Colon (tissue), 2 donors: Measurements from ENCODE around the gene GRIA4.

Experiments
- FAIRE-seq: peaks from 2 replicates; lab custom pipeline; 2012; peaks lifted over from hg19 to GRCh38; lab: Jason Lieb, UNC
- donor health status: control.
- donor health status: control.

The GRIA4 gene

GRCh38 chr11:105789579-105790420 lies 179.9 kb downstream of the GRIA4 start:
- no peak for FAIRE-seq

- FAIRE-seq, result no peak
These were observed 181.0 kb downstream of the GRIA4 start for GRCh38 chr11:105790840-105791239.

DNA sequence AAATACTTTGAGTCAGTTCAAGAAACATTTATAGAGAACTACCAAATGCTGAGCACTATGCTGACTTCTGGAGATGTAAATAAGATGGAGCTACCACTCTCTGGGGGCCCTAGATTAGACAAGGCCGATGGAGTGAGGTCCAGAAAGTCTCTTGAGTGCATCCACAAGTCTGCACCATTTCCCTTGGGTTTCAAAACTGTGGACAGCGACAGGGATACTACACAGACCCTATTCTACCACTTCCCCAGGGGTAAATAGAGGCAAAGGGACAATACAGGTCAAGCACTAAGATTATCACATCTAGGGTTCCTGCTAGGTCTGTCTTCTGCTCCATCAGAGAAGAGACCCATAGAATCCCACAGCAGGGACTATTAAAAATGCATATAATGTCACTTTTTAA lies 183.2 kb downstream of the GRIA4 start:
- FAIRE-seq, result no peak

- FAIRE-seq, result no peak
These were observed 189.4 kb downstream of the GRIA4 start for GRCh38 chr11:105799263-105799662.

DNA sequence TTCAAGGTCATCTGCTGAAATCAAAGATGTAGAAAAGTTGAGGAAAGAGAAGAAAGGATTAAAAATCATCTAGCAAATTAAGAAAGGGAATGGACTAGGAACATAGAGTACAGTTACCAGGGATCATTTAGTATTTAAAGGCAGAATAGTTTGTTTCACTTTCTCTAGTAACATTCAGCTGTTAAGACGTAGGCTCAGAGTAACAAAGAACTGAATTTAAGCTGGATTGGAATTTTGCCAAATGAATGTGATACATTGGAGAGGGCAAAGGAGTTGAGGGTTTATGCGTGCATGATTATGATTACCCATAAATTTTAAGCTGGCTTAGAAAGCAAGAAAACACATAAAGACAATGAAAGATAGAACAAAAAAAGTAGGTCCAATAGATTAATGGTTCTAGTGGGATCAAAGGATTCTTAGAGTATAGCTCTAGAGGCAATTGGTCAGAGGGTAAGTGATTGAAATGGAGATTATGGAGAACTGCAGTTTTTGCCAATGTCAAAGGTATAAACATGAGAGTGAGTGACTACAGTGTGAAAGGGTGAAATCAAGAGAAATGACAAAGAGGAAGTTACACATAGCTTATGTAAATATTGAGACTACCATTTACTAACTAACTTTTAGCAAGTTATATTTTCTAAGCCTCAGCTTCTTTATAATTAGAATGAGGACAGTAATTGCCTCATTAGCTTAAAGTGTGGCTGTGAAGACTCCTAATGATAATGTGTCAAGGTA lies 190.0 kb downstream of the GRIA4 start:
- FAIRE-seq, result no peak

DNA sequence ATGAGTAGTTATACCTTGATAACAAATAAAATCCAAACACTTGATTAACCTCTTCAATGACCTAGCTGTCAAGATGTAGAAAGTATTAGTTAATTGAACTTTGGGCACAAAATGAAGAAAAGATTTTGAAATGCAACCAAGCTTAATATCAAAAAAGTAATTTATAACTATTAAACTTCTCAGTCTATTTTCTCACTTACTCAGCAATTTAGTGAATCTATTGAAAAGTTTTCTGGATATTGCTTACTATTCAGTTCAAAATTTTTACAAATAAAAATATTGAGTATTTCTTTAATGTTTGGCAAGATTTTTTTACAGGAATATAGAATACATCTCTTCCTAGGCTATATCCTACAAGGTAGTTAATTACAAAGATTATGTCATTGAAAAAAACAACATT lies 192.5 kb downstream of the GRIA4 start:
- FAIRE-seq, result no peak

GRCh38 chr11:105811242-105811641 lies 201.4 kb downstream of the GRIA4 start:
- no peak for FAIRE-seq

- FAIRE-seq, result no peak
These were observed 211.5 kb downstream of the GRIA4 start for GRCh38 chr11:105821372-105821771.

GRCh38 chr11:105821781-105822180 lies 211.9 kb downstream of the GRIA4 start:
- no peak for FAIRE-seq

DNA sequence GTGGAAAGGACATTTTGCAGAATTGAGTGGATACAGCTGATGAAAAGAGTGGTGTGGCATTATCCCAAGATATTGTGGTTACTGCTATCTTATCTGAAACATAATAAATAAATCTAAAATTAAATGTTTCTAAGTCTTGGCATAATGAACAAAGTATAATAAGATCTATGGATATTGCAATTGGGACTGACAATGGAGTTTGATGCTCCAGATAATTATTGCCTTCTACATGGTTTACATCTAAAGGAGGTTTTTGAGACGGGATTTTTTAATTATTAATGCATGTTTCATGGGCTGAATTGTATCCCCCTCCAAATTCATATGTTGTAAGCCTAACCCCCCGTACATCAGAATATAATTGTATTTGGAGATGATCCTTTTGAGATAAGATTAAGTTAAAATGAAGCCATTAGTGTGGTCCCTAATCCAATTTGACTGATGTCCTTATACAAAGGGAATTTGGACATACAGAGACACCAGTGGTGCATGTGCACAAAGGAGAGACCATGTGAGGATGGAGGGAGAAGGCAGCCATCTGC lies 213.7 kb downstream of the GRIA4 start:
- no peak for FAIRE-seq

DNA sequence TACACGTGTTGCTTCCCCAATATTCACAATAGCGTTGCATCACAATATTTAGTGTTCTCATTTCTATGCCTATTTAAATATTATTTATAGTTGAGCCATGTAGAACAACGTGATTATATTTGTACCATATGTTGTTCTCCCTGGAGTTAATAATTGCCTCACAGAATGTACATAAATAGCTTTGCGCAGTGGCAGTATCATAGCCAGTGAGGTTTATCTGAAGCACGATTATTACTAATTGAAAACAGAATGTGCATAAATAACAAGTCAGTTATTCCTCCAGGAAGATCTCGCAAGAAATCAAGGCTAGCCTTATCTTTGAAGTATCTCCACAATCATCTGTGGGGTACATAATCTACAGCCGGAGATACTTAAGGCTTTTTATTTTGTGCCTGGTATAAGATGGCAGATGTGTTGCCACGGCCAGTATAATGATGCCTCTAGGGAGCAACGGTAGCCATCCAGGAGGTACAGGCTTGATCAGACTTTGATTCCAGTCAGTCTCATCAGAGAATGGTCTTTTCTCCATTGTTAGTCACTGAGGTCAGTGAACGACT lies 214.7 kb downstream of the GRIA4 start:
- FAIRE-seq, result no peak

DNA sequence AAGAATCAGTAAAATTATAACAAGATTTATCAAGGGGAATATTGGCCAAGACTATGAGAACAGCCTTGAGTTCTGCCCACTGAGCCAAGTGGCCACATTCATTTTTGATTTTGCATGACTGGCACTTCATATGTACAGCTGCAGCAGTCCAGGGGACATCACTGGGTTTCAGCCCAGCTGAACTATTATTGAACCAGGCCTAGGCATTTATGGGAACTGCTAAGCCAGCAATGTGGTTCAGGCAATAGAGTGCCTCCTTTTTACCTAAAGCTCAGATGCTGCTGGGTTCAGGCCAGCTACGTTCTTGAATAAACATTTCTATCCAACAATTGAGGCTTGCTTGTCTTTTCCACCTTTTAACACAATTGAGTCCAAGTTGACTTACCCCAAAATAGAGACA lies 215.3 kb downstream of the GRIA4 start:
- no peak for FAIRE-seq

GRCh38 chr11:105827906-105828305 lies 218.0 kb downstream of the GRIA4 start:
- no peak for FAIRE-seq

DNA sequence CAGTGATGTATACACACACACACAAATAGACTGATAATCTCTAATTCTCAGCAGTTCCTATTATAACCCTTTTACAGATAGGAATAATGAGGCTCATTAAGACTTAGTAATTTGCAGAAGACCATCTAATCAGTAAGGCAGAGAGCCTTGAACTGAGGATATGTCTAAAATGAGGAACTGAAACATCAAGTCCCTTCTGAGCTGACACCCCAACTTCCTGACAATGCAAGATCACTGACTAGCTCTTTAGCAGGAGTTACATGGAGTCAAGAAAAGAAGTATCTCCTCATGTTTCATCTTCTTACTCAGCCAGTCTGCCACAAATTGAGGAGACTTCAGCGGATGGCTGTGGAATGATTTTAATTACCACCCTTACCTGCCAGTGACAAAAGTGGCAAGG lies 219.2 kb downstream of the GRIA4 start:
- no peak for FAIRE-seq

- FAIRE-seq, result no peak
These were observed 224.6 kb downstream of the GRIA4 start for GRCh38 chr11:105834461-105834860.

- no peak for FAIRE-seq
These were observed 229.0 kb downstream of the GRIA4 start for GRCh38 chr11:105838668-105839384.

- no peak for FAIRE-seq
These were observed 230.5 kb downstream of the GRIA4 start for GRCh38 chr11:105840391-105840790.

DNA sequence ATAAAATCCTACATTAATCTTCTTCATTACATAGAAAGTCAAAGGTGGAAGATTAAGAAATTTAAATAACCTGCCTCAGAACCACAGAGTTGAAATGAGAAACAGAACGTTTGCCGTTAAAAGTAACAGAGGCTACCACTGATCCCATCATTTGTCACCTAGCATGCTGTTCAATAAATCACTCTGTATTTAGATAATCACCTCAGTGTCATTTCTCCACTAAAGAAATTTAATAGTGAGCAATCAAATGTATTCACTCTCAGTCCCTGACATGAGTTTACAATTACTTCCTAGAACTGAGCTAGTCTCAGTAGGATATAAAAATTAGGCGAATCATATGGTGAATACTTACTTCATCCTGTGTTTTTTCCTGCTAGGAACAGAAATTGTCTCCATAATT lies 242.5 kb downstream of the GRIA4 start:
- no peak for FAIRE-seq

- no peak for FAIRE-seq
These were observed 244.4 kb downstream of the GRIA4 start for GRCh38 chr11:105854269-105854668.

DNA sequence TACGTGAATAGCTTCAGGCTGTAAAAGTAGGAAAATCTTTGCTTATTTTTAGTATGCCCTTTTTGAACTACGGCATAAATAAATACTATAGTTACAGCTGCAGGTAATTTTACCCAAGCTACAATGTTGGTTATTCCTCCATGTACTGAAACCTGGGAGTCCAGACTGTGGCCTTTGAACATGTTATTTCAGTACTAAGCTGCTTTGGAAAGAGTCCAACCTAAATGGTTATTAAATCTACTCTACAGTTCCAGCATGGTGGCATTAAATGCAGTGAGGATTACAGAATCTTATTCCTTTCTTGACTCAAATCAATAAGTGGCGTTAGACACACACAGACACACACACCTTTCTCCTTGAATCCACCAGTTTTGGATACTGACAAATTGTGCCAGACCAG lies 247.1 kb downstream of the GRIA4 start:
- no peak for FAIRE-seq

GRCh38 chr11:105857728-105858127 lies 247.9 kb downstream of the GRIA4 start:
- no peak for FAIRE-seq

DNA sequence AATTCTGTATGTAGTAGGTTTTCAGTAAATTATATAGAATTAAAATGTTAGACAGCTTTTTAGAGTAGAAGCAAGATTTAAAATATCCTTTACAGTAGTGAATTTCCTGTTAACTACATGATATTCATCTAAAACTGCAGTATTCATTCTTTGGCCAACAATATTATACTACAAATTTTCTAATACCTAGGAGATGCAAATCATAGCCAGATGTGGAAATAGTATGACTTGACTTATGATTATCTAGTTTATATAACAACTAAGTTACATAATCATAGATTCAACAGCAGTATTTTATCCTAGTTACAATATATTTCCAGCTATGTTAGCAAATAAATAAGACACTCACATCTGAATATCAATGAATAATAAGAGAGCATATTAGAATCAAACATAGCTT lies 249.0 kb downstream of the GRIA4 start:
- FAIRE-seq, result no peak
